SW480 (cell line): ENCODE measurements around the gene PDLIM1.

Experiments
- DNase-seq: peaks from one replicate; pipeline ENCODE4 v3.0.0-alpha.2; 2016; ENCODE audit warnings: low spot score

The PDLIM1 gene

GRCh38 chr10:95288303-95288702 lies 2.5 kb downstream of the PDLIM1 start:
- DNase-seq: no peak

- no peak for DNase-seq
Observed at GRCh38 chr10:95287281-95287680, 3.5 kb downstream of the PDLIM1 start.

GRCh38 chr10:95286707-95287106 lies 4.1 kb downstream of the PDLIM1 start:
- no peak for DNase-seq

- no peak for DNase-seq
Observed at GRCh38 chr10:95285556-95285955, 5.2 kb downstream of the PDLIM1 start.

GRCh38 chr10:95284807-95285206 lies 6.0 kb downstream of the PDLIM1 start:
- no peak for DNase-seq

- DNase-seq: no peak
Observed at GRCh38 chr10:95282107-95282506, 8.7 kb downstream of the PDLIM1 start.

GRCh38 chr10:95281206-95281605 lies 9.6 kb downstream of the PDLIM1 start:
- DNase-seq: no peak

- no peak for DNase-seq
Observed at GRCh38 chr10:95280637-95281036, 10.2 kb downstream of the PDLIM1 start.

GRCh38 chr10:95279042-95279820 lies 11.6 kb downstream of the PDLIM1 start:
- no peak for DNase-seq

GRCh38 chr10:95278061-95278988 lies 12.5 kb downstream of the PDLIM1 start:
- DNase-seq: no peak

- DNase-seq: no peak
Observed at GRCh38 chr10:95277614-95278013, 13.2 kb downstream of the PDLIM1 start.

- DNase-seq: no peak
Observed at GRCh38 chr10:95277201-95277570, 13.6 kb downstream of the PDLIM1 start.

GRCh38 chr10:95276367-95277200 lies 14.2 kb downstream of the PDLIM1 start:
- no peak for DNase-seq

GRCh38 chr10:95275726-95276366 lies 15.0 kb downstream of the PDLIM1 start:
- no peak for DNase-seq

GRCh38 chr10:95273393-95274312 lies 17.1 kb downstream of the PDLIM1 start:
- DNase-seq: peak; percentile 50

GRCh38 chr10:95268438-95268837 lies 22.4 kb downstream of the PDLIM1 start:
- DNase-seq: no peak

GRCh38 chr10:95267251-95267650 lies 23.6 kb downstream of the PDLIM1 start:
- DNase-seq: no peak

- DNase-seq: peak; percentile 89
Observed at GRCh38 chr10:95266674-95267095, 24.1 kb downstream of the PDLIM1 start.

- no peak for DNase-seq
Observed at GRCh38 chr10:95265572-95265971, 25.2 kb downstream of the PDLIM1 start.

GRCh38 chr10:95264227-95265051 lies 26.4 kb downstream of the PDLIM1 start:
- no peak for DNase-seq
